Body of pancreas (tissue), 4 donors: ENCODE results near the gene GIT2. TPM values are rescaled to one million over a fixed set of nuclear protein-coding genes. Genes with fewer than 3 reads are reported as not detected.

Experiments
- ATAC-seq: fragments of 150-250 bp; one replicate; pipeline ENCODE4 v1.9.1; 2016
- DNase-seq, 4 donors: peaks; one replicate each; pipeline ENCODE4 v3.0.0-alpha.2; 2019
- H3K27ac ChIP-seq, 4 donors: fragments of 200-600 bp; sonication (generic); 1 replicate in 3 of 4; 2 replicates in 1 of 4; pipeline versions ENCODE4 v1.5.1 to v1.6.1; 2016 to 2019; ENCODE audit warnings: mild to moderate bottlenecking in 1 of 4, mixed read lengths in 1 of 4, moderate library complexity in 1 of 4
- H3K27me3 ChIP-seq, 2 donors: fragments of 200-600 bp; sonication (generic); one replicate each; pipeline ENCODE4 v1.6.0; 2016; ENCODE audit warnings: mild to moderate bottlenecking in 1 of 2
- H3K36me3 ChIP-seq, 2 donors: fragments of 200-600 bp; sonication (generic); replicated peaks in 1 of 2; 2 replicates each; pipeline ENCODE4 v1.5.1; 2016; ENCODE audit warnings: low read depth in 2 of 2; ENCODE audit not compliant: insufficient read depth in 1 of 2
- H3K4me1 ChIP-seq: fragments of 200-600 bp; sonication (generic); one replicate; pipeline ENCODE4 v1.6.0; 2016
- H3K4me3 ChIP-seq, 2 donors: fragments of 200-600 bp; sonication (generic); 1 replicate in 1 of 2; 2 replicates in 1 of 2; pipeline ENCODE4 v1.5.1; 2016 to 2019
- H3K9me3 ChIP-seq, 3 donors: fragments of 200-600 bp; sonication (generic); 1 replicate in 2 of 3; 2 replicates in 1 of 3; pipeline ENCODE4 v1.5.1; 2016
- CTCF ChIP-seq, 7 experiments: fragments of 450-650 bp in 4 of 7; fragments of 200-600 bp in 3 of 7; sonication (generic) in 3 of 7; IDR thresholded peaks; one replicate each; pipeline ENCODE4 v1.5.1; 2016 to 2019; ENCODE audit warnings: antibody characterized with exemption in 7 of 7
- POLR2A ChIP-seq, 3 donors: fragments of 450-650 bp; IDR thresholded peaks; one replicate each; pipeline ENCODE4 v1.6.1; 2016; ENCODE audit warnings: antibody characterized with exemption in 3 of 3, mild to moderate bottlenecking in 2 of 3
- WGBS, 2 donors: methylation state at CpG; one replicate each; pipeline ENCODE4 v1.1.5; 2017; 5-methylcytosine and 5-hydroxymethylcytosine counted together
- intact Hi-C: fragments of 100-400 bp; cut with DNase I; formaldehyde crosslinking; loops from one replicate; pipeline ENCODE4 v1.15.1; 2023
- total RNA-seq, 2 donors: library from RNA; depleted of rRNA; stranded (reverse); fragments of >200 nt; gene quantifications; one replicate each; pipeline ENCODE4 v1.1.0, GENCODE V29; 2016

The GIT2 gene
- total RNA-seq, 2 donors from 2014 or later = 44.4 to 50.1 TPM

- DNase-seq (no peak), ATAC-seq (no peak)
- H3K9me3 ChIP-seq = no peaks in the 10 kb centered on the region
- WGBS, 2 donors = 91 to 92% methylated on average over 12 of the region's 12 CpGs
- no peak overlapping the region for H3K4me3 ChIP-seq
- H3K27ac ChIP-seq = no peak overlapping the region
- peaks cover 20% of the 10 kb centered on the region for H3K4me1 ChIP-seq
- intact Hi-C loops = no loop called here
- TF ChIP-seq CTCF (IDR thresholded peaks at IDR 0.05) = no peak
- no peak for TF ChIP-seq POLR2A (IDR thresholded peaks at IDR 0.05)
- H3K27me3 ChIP-seq = no peaks in the 10 kb centered on the region
- H3K36me3 ChIP-seq = peaks cover 1 to 22% of the 10 kb centered on the region in 2 donors
These were observed 83.3 kb downstream of the GIT2 start for GRCh38 chr12:109912855-109913321.

- ATAC-seq = no peak
- H3K27me3 ChIP-seq = no peaks in the 10 kb centered on the region
- no peak for TF ChIP-seq CTCF (IDR thresholded peaks at IDR 0.05)
- TF ChIP-seq POLR2A (IDR thresholded peaks at IDR 0.05) = no peak
- intact Hi-C loops = no loop called here
- H3K4me1 ChIP-seq = peaks cover 18% of the 10 kb centered on the region
- no peak overlapping the region for H3K27ac ChIP-seq
- H3K36me3 ChIP-seq = peaks cover 7 to 19% of the 10 kb centered on the region in 2 donors
- DNase-seq = no peak
- H3K4me3 ChIP-seq = no peak overlapping the region
- no peaks in the 10 kb centered on the region for H3K9me3 ChIP-seq
- WGBS, 2 donors = 78 to 84% methylated on average over 6 to 12 of the region's 12 CpGs
These were observed 85.2 kb downstream of the GIT2 start for GRCh38 chr12:109910969-109911348.

- H3K4me1 ChIP-seq = peaks cover 13% of the 10 kb centered on the region
- no peaks in the 10 kb centered on the region for H3K27me3 ChIP-seq
- ATAC-seq (no peak), DNase-seq (no peak)
- H3K27ac ChIP-seq = no peak overlapping the region
- no peaks in the 10 kb centered on the region for H3K9me3 ChIP-seq
- intact Hi-C loops = no loop called here
- 63 to 80% methylated on average over 4 to 8 of the region's 8 CpGs for WGBS, 2 donors
- no peak for TF ChIP-seq CTCF (IDR thresholded peaks at IDR 0.05)
- TF ChIP-seq POLR2A (IDR thresholded peaks at IDR 0.05) = no peak
- H3K4me3 ChIP-seq = no peak overlapping the region
- peaks cover 7 to 19% of the 10 kb centered on the region in 2 donors for H3K36me3 ChIP-seq
These were observed 85.8 kb downstream of the GIT2 start for GRCh38 chr12:109910254-109910968.

GRCh38 chr12:109905301-109905700, 90.9 kb downstream of the GIT2 start:
- Histone ChIP-seq H3K27ac (no peak overlapping the region), H3K4me3 (no peak overlapping the region), H3K36me3 (peaks cover 7 to 29% of the 10 kb centered on the region in 2 donors), H3K9me3 (no peaks in the 10 kb centered on the region), H3K27me3 (no peaks in the 10 kb centered on the region), H3K4me1 (peaks cover 15% of the 10 kb centered on the region)
- ATAC-seq = no peak
- no peak for TF ChIP-seq POLR2A (IDR thresholded peaks at IDR 0.05)
- TF ChIP-seq CTCF (IDR thresholded peaks at IDR 0.05) = no peak
- 94 to 96% methylated on average over 7 to 10 of the region's 10 CpGs for WGBS, 2 donors
- no peak for DNase-seq
- intact Hi-C loops = no loop called here
